B cell (primary cell): ENCODE results near the gene BRAF. TPM values are rescaled to one million over a fixed set of nuclear protein-coding genes. Genes with fewer than 3 reads are reported as not detected.

Source experiments
- ATAC-seq: fragments of 200-7000 bp; cut with Tn5 transposase; one replicate; pipeline ENCODE4 v1.10.0; 2021; ENCODE audit warnings: low read depth, mild to moderate bottlenecking, moderate number of reproducible peaks, moderate library complexity
- CTCF ChIA-PET: fragments of 350-600 bp; sonication (Branson Sonifier 250); formaldehyde crosslinking; loops from one replicate; lab custom pipeline; 2021; ENCODE audit warnings: antibody characterized with exemption, inconsistent platforms; lab: Charles Lee
- POLR2A ChIA-PET: fragments of 350-600 bp; sonication (Branson Sonifier 250); formaldehyde crosslinking; loops from one replicate; lab custom pipeline; 2021; ENCODE audit warnings: antibody characterized with exemption; lab: Charles Lee
- DNase-seq: peaks from one replicate; pipeline ENCODE4 v3.0.0; 2013
- H2AFZ ChIP-seq: 2 replicates; pipeline ENCODE4 v1.6.1; 2012; ENCODE audit warnings: mild to moderate bottlenecking, low read depth, low read length; ENCODE audit not compliant: insufficient read depth, poor library complexity, severe bottlenecking
- H3K27ac ChIP-seq, 2 donors: 1 replicate in 1 of 2; 2 replicates in 1 of 2; pipeline ENCODE4 v1.5.1; 2012 to 2013; ENCODE audit warnings: low read length in 2 of 2, mild to moderate bottlenecking in 2 of 2, moderate library complexity in 1 of 2
- H3K27me3 ChIP-seq, 4 experiments: fragments of 200-600 bp in 1 of 4; sonication (generic) in 1 of 4; replicated peaks in 1 of 4; 1 replicate in 2 of 4; 2 replicates in 2 of 4; pipeline versions ENCODE4 v1.6.1 to v1.7.0; 2013 to 2016; ENCODE audit warnings: low read length in 3 of 4, mild to moderate bottlenecking in 2 of 4, mixed read lengths in 1 of 4, moderate library complexity in 1 of 4; ENCODE audit not compliant: insufficient read depth in 4 of 4, control insufficient read depth in 3 of 4; ENCODE audit errors: control extremely low read depth in 1 of 4
- H3K36me3 ChIP-seq, 2 experiments: replicated peaks in 1 of 2; 1 replicate in 1 of 2; 2 replicates in 1 of 2; pipeline versions ENCODE4 v1.6.1 to v1.7.1; 2013; ENCODE audit warnings: low read length in 1 of 2; ENCODE audit not compliant: insufficient read depth in 2 of 2, control insufficient read depth in 1 of 2; ENCODE audit errors: control extremely low read depth in 1 of 2, extremely low read depth in 1 of 2
- H3K4me1 ChIP-seq, 2 donors: fragments of 200-600 bp in 1 of 2; sonication (generic) in 1 of 2; 1 replicate in 1 of 2; 2 replicates in 1 of 2; pipeline versions ENCODE4 v1.5.1 to v1.6.1; 2013 to 2017; ENCODE audit warnings: low read length in 2 of 2; ENCODE audit not compliant: control insufficient read depth in 2 of 2, insufficient read depth in 2 of 2
- H3K4me2 ChIP-seq: replicated peaks from 2 replicates; pipeline ENCODE3; 2012; ENCODE audit warnings: mild to moderate bottlenecking, low read depth, low read length; ENCODE audit not compliant: poor library complexity, severe bottlenecking
- H3K4me3 ChIP-seq, 5 experiments: fragments of 200-600 bp in 1 of 5; sonication (generic) in 1 of 5; 1 replicate in 3 of 5; 2 replicates in 2 of 5; pipeline versions ENCODE4 v1.5.1 to v1.7.0; 2011 to 2016; ENCODE audit warnings: low read length in 4 of 5, mild to moderate bottlenecking in 4 of 5, low read depth in 2 of 5, control low read depth in 1 of 5, moderate library complexity in 1 of 5; ENCODE audit not compliant: insufficient read depth in 1 of 5; ENCODE audit errors: control extremely low read depth in 1 of 5, extremely low read depth in 1 of 5
- H3K79me2 ChIP-seq: fragments of 200-600 bp; sonication (generic); one replicate; pipeline ENCODE4 v1.6.0; 2016; ENCODE audit warnings: low read length; ENCODE audit not compliant: control insufficient read depth, insufficient read depth
- H3K9ac ChIP-seq: fragments of 200-600 bp; sonication (generic); 2 replicates; pipeline ENCODE4 v1.6.1; 2017; ENCODE audit warnings: mild to moderate bottlenecking, low read length, moderate library complexity
- H3K9me3 ChIP-seq, 3 donors: one replicate each; pipeline versions ENCODE4 v1.6.1 to v1.7.1; 2013; ENCODE audit warnings: low read length in 2 of 3; ENCODE audit not compliant: control insufficient read depth in 2 of 3, insufficient read depth in 1 of 3; ENCODE audit errors: control extremely low read depth in 1 of 3
- H4K20me1 ChIP-seq: 2 replicates; pipeline ENCODE4 v1.6.0; 2012; ENCODE audit warnings: mild to moderate bottlenecking, low read length; ENCODE audit not compliant: insufficient read depth, control insufficient read depth, poor library complexity, severe bottlenecking
- H3K27ac Mint-ChIP-seq: one replicate; pipeline ENCODE4 v1.8.0; 2021; ENCODE audit warnings: mixed read lengths
- H3K27me3 Mint-ChIP-seq: one replicate; pipeline ENCODE4 v1.8.0; 2021; ENCODE audit warnings: mixed read lengths
- H3K4me1 Mint-ChIP-seq: one replicate; pipeline ENCODE4 v1.8.0; 2021; ENCODE audit warnings: mixed read lengths
- H3K4me3 Mint-ChIP-seq: one replicate; pipeline ENCODE4 v1.8.0; 2021; ENCODE audit warnings: mixed read lengths
- H3K9me3 Mint-ChIP-seq: one replicate; pipeline ENCODE4 v1.8.0; 2022; ENCODE audit warnings: mixed read lengths; ENCODE audit not compliant: insufficient read depth
- EZH2 ChIP-seq: IDR thresholded peaks from 2 replicates; pipeline ENCODE4 v1.6.1; 2012; ENCODE audit warnings: borderline replicate concordance, low read depth, mild to moderate bottlenecking, moderate library complexity, low read length; ENCODE audit not compliant: insufficient read depth, poor library complexity, severe bottlenecking
- WGBS: methylation state at CpG from one replicate; pipeline ENCODE4 v1.1.5; 2013; ENCODE audit warnings: missing lambda C conversion rate; ENCODE audit not compliant: insufficient coverage; 5-methylcytosine and 5-hydroxymethylcytosine counted together
- intact Hi-C: fragments of 100-400 bp; cut with micrococcal nuclease; formaldehyde crosslinking; loops from one replicate; pipeline ENCODE4 v1.10.0; 2022
- polyA plus RNA-seq: library from polyadenylated mRNA; depleted of rRNA; stranded (reverse); fragments of >200 nt; gene quantifications from 2 replicates; pipeline ENCODE4 v1.2.3, GENCODE V29; 2012
- total RNA-seq, 2 donors: library from RNA; stranded (reverse); fragments of 120-200 nt in 1 of 2; gene quantifications; 1 replicate in 1 of 2; 2 replicates in 1 of 2; pipeline versions ENCODE4 v1.2.3 to v1.2.4, GENCODE V29; 2013 to 2022
- TF ChIP-seq, protein P1 (sequence below): fragments of 200-600 bp; IDR thresholded peaks from one replicate; pipeline ENCODE4 v1.8.0; 2022; ENCODE audit warnings: antibody characterized with exemption, mild to moderate bottlenecking

BRAF gene
- total and polyA plus RNA-seq, 2 donors (not counting 1 experiment from before 2014, with no cell fraction given), result 13.5 to 90.9 TPM

DNA sequence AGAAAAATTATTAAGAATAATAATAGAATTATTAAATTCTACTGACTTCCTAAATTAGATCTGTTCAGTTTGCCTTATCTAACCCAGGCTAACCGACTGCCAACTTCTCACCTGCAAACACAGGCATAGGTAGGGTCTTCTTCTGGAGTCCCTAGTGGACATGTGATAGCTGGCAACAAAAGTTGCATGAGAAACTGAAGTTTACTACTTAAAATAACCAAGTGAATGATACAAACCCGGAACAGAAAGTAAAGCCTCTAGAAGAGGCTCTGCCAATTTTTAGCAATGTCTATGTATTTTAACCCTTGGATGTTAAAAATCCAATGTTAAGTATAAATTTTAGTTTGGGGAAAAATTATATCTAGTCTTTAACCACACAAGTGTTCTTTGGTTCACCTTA lies 190.6 kb downstream of the BRAF start:
- Mint-ChIP-seq H3K4me1 (no peaks in the 10 kb centered on the region), H3K9me3 (no peaks in the 10 kb centered on the region), H3K27me3 (no peaks in the 10 kb centered on the region), H3K27ac (no peak overlapping the region), H3K4me3 (no peak overlapping the region)
- ATAC-seq (no peak), DNase-seq (no peak)
- Histone ChIP-seq H3K4me2 (no peak overlapping the region), H3K9me3 (no peaks in the 10 kb centered on the region), H2AFZ (no peak overlapping the region), H3K4me1 (no peaks in the 10 kb centered on the region), H3K27ac (no peak overlapping the region), H3K27me3 (no peaks in the 10 kb centered on the region), H3K36me3 (peaks cover 3 to 15% of the 10 kb centered on the region in 2 experiments), H3K4me3 (no peak overlapping the region), H3K79me2 (no peaks in the 10 kb centered on the region), H3K9ac (no peak overlapping the region), H4K20me1 (no peaks in the 10 kb centered on the region)
- no peak for TF ChIP-seq EZH2
- TF ChIP-seq, protein P1, sequence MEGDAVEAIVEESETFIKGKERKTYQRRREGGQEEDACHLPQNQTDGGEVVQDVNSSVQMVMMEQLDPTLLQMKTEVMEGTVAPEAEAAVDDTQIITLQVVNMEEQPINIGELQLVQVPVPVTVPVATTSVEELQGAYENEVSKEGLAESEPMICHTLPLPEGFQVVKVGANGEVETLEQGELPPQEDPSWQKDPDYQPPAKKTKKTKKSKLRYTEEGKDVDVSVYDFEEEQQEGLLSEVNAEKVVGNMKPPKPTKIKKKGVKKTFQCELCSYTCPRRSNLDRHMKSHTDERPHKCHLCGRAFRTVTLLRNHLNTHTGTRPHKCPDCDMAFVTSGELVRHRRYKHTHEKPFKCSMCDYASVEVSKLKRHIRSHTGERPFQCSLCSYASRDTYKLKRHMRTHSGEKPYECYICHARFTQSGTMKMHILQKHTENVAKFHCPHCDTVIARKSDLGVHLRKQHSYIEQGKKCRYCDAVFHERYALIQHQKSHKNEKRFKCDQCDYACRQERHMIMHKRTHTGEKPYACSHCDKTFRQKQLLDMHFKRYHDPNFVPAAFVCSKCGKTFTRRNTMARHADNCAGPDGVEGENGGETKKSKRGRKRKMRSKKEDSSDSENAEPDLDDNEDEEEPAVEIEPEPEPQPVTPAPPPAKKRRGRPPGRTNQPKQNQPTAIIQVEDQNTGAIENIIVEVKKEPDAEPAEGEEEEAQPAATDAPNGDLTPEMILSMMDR, result no peak
- intact Hi-C loops, result no loop called here
- ChIA-PET POLR2A (no interaction called here), CTCF (interaction anchor here (0.6 kb wide), 2 partner anchors 64 to 558 kb away, joined by 3 read pairs; no protein-coding TSS in a partner anchor)
- no CpG with 5 or more reads among the region's 2 CpGs for WGBS

GRCh38 chr7:140732416-140732815 lies 192.3 kb downstream of the BRAF start:
- POLR2A ChIA-PET, result no interaction called here
- CTCF ChIA-PET, result no interaction called here
- 82% methylated on average over 1 of the region's 2 CpGs for WGBS
- no peaks in the 10 kb centered on the region for H3K9me3 Mint-ChIP-seq
- no peak overlapping the region for H3K4me3 Mint-ChIP-seq
- DNase-seq (no peak), ATAC-seq (no peak)
- Histone ChIP-seq H3K36me3 (peaks cover 2 to 5% of the 10 kb centered on the region in 2 experiments), H3K4me2 (no peak overlapping the region), H3K4me3 (no peak overlapping the region), H3K27me3 (no peaks in the 10 kb centered on the region), H3K4me1 (no peaks in the 10 kb centered on the region), H4K20me1 (no peaks in the 10 kb centered on the region), H3K79me2 (no peaks in the 10 kb centered on the region), H3K9me3 (no peaks in the 10 kb centered on the region), H2AFZ (no peak overlapping the region), H3K27ac (no peak overlapping the region), H3K9ac (no peak overlapping the region)
- H3K27me3 Mint-ChIP-seq, result no peaks in the 10 kb centered on the region
- intact Hi-C loops, result no loop called here
- TF ChIP-seq EZH2, result no peak
- TF ChIP-seq, protein P1, result no peak
- no peak overlapping the region for H3K27ac Mint-ChIP-seq
- H3K4me1 Mint-ChIP-seq, result no peaks in the 10 kb centered on the region
